GM18508 (cell line): Measurements from ENCODE around the gene DLGAP3.
A peak's percentile ranks its signal among the peaks of the same experiment; 100 is the strongest.

ENCODE experiments used
- ATAC-seq: cut with Tn5 transposase; IDR thresholded peaks from one replicate; pipeline ENCODE4 v1.9.1; 2021; ENCODE audit warnings: moderate number of reproducible peaks; ENCODE audit not compliant: insufficient read depth, unreplicated experiment

The DLGAP3 gene

GRCh38 chr1:34868230-34869049 is 61.0 kb downstream of the DLGAP3 start:
- no peak for ATAC-seq

DNA sequence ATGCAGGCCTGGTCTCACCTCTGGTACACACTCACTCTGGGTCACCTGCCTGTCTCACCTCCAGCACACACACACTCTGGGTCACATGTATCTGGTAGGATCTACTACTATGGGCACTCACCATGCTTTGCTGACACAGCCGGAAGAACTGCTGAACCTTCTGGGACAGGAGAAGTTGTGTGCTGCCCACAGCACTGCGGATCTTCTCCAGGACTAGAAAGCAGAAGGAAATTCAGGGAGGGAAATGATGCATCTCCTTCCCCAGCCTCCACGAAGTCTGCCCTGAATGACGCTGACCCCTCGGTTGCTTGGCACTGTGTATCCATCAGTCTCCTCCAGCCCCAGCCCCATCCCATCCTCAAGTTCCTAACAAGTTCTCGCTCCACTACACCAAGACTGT is 62.0 kb downstream of the DLGAP3 start:
- ATAC-seq, result no peak

DNA sequence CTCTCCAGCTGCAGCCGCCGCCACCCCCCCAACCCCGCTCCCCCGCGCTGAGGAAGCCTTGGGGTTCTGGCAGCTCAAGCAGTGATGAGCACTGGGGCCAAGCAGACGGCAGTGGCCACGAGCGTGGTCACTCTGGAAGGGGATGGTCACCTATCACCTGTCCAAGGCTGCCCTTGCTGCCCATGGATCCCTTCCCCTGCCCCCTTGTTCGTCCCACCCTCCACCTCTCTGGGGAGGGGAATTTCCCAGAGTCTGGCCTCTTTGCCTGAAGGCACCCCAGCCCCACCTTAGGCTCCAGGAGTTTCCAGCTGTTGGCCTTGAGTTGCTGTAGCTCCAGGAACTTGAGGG is 62.7 kb downstream of the DLGAP3 start:
- ATAC-seq, result no peak

DNA sequence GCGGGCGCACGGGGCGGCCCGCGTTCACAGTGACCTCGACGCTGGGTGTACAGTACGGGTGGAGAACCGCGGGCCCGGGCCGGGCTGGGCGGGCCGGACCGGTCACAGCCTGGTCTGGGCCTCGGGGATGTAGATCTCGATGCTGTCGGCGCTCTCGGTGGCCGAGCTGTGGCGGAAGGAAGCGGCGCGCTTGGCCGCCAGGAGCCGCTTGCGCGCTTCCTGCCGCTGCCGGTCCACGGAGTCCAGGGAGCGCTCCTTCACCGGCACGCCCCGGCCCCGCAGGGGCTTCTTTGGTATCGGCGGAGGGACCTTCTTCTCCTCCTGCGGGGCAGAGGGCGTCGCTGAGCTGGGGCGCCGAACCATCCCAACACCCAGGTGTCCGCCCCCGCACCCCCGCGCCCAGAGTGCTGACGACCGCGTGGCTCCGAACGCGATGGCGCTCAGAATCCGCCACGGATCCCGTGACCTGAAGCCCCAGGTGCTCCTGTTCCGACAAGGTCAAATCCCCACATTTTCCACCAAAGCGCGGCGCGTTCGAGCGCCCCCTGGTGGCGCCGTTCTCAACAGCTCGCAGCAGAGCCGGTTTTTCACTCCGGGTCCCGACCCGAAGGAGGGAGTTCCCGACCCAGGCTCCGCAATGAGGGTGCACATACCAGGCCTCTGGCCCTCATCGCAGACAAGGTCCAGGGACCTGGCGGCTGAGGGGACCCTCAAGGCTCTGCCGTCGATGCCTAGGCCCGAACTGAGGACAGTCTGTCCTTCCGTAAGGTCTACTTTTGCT is 63.3 kb downstream of the DLGAP3 start:
- ATAC-seq, result no peak

DNA sequence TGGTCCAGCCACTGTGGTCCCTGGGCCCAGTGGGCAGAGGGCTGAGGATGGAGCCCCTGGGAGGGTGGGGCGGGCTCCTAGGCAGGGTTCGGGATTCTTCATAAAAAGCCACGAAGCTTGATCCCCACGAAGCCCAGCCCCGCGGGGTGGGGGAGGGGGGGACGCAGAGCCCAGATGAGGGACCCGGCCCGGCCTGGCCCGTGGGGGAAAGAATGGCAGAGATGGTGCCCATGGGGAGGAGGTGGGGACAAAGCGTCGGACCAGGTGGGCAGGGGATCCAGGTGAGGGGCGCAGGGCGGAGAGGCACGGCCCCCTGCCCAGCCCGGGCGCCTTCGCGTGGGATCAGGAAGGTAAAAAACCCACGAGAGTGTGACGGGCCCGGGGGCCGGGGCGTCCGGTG is 63.9 kb downstream of the DLGAP3 start:
- ATAC-seq, result no peak

- ATAC-seq, result no peak
Observed at GRCh38 chr1:34864759-34865158, 64.7 kb downstream of the DLGAP3 start.

DNA sequence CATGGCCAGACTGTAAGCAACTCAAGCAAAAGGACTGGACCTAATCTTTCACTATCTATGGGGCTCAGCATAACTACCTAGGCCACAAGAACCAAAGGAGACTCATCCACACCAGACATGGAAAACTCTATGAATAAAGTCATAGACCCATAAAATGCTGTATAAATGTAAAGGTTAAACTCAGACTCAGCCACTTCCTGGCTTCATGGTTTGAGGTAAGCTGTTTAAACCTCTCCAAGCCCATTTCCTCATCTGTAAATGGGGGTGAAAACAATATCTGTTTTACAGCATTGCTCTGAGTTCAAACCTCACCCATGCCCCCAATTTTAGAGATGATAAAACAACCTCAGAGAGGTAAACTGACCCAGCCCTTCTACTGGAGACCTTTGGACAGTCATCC is 65.9 kb downstream of the DLGAP3 start:
- no peak for ATAC-seq

- no peak for ATAC-seq
Observed at GRCh38 chr1:34859446-34860200, 69.8 kb downstream of the DLGAP3 start, which contains the start of gene SMIM12. Gene SMIM12 (minus strand): TSS chr1:34859749. CDS start chr1:34855977, 3,772 bp downstream.

- ATAC-seq, result no peak
Observed at GRCh38 chr1:34858901-34859445, 70.5 kb downstream of the DLGAP3 start.

GRCh38 chr1:34856697-34857096 is 72.8 kb downstream of the DLGAP3 start:
- no peak for ATAC-seq

DNA sequence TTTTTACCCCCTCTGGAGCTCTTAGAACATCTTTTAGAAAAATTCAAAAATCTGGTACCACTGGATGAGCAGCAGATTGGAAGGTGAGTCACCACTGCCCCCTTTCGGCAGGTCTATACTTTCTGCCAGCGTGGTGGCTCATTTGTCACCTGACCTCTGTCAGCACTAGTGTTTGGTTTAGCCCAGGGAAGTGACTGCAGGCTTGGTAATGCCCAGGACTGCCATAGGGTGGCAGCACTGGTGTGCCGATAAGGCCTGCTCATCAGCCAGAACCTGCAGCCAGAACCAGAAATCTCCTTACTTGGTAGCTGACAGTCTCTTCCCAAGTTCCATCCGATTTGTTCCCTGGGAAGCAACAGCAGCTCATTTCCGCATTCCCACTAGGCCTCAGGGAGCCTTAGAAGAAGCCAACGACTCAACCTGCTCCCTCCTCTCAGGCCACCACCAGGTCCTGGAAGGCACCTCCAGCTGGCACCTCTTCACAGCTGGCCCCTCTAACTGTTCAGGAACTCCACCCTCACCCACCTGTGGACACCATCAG is 76.7 kb downstream of the DLGAP3 start:
- ATAC-seq, result peak; percentile 67

- no peak for ATAC-seq
Observed at GRCh38 chr1:34851431-34852105, 77.9 kb downstream of the DLGAP3 start.

- ATAC-seq, result no peak
Observed at GRCh38 chr1:34850382-34850781, 79.1 kb downstream of the DLGAP3 start.

DNA sequence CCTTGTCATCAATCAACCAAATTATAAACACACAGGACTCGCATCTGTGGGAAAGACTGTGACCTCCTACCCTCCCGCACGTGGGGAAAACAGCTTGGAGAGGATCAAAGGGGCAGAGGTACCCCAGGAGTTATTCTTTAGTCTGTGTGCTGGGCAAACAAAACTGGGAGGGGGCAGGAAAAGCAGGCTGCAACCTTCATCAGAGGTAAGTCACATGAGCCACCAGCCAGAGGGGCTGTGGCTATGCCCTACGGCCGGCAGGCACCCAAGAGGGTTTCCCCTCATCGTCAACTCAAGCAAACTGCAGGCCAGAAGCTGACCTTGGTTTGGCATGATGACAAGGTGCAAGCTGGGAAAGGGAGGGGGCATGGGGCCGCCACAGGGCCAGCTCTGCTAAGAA is 82.4 kb downstream of the DLGAP3 start:
- ATAC-seq, result no peak

- ATAC-seq, result no peak
Observed at GRCh38 chr1:34846265-34846664, 83.2 kb downstream of the DLGAP3 start.

DNA sequence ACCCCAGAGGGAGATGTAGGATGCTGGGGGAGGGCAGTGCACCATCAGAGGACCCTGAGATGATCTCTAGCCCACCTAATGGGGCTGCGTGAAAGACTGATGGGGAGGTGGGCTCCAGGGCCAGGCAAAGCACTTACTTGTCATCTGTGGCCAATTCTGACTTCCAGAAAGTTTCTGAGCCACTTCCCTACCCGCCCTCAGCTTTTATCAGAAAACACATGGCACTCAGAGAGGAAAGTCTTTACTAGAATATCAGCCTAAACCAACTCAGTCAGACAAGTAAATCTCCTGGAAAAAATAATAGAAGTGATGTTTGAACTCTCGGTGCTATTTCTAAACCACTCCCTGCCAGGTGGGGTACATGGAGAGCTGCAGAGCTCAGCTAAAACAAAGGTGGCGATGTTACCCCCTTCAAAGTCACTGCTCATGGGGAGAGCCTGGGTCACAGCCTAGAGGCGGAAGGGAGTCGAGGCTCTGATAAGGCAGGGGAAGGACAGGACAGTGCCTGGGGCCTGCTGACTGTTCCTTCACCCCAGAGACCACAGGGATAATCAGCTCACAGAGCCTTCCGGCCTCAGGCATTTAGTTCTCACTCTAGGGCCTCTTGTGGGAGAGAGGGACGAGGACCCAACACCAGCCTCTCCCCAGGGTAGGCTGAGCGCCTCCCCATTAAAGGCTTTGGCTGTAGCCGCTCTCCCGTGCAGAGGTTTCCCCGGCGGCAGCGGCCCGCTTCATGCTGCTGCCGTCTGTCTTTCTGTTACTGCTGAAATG is 84.1 kb downstream of the DLGAP3 start:
- no peak for ATAC-seq

DNA sequence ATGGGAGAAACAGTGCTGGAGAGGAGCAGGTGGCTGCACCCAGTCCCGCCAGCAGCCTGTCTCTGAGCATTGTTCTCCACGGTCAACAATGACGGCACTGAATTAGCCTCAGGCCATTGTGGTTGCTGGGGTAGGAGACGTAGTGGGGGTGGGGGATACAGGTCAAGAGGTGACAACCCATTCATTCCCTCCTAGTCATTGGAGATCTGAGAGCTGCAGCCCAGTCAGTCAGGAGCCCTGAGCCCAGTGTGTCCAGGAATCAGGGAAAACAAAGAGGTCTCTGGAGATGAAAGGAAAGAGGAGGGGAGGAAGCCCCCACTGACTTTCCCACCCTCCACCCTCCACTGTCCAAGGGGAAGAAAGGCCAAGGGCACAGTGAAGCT is 85.2 kb downstream of the DLGAP3 start:
- ATAC-seq, result no peak

GRCh38 chr1:34843392-34844251 is 85.8 kb downstream of the DLGAP3 start:
- no peak for ATAC-seq
